ENCODE results near the gene POLR1E. TPM values are rescaled to one million over a fixed set of nuclear protein-coding genes. Genes with fewer than 3 reads are reported as not detected.

Gene POLR1E
- total and polyA plus RNA-seq, 10 of the 15 experiments (the other 5 are each of a cell fraction or from before 2014, with no cell fraction given): 13.7 to 71.3 (median 50.4) TPM

GRCh38 chr9:37452611-37453010 is 33.1 kb upstream of the POLR1E start (continued):
- TF ChIP-seq SPI1 (IDR thresholded peaks at IDR 0.05; ENCODE audit: borderline replicate concordance, insufficient read depth, low read depth, low read length) (no peak), CBX3 (IDR thresholded peaks at IDR 0.05; ENCODE audit: borderline replicate concordance, low read depth) (no peak), ZNF622 (IDR thresholded peaks at IDR 0.05) (no peak), TBL1XR1 (IDR thresholded peaks at IDR 0.05; ENCODE audit: low read depth, low read length) (no peak), SUPT20H (IDR thresholded peaks at IDR 0.05; ENCODE audit: borderline replicate concordance, control insufficient read depth, low read depth, low read length) (no peak), NR2F1 (conservative IDR thresholded peaks at IDR 0.05) (no peak), JUND (IDR thresholded peaks at IDR 0.05; ENCODE audit: low read depth, low read length) (no peak)

DNA sequence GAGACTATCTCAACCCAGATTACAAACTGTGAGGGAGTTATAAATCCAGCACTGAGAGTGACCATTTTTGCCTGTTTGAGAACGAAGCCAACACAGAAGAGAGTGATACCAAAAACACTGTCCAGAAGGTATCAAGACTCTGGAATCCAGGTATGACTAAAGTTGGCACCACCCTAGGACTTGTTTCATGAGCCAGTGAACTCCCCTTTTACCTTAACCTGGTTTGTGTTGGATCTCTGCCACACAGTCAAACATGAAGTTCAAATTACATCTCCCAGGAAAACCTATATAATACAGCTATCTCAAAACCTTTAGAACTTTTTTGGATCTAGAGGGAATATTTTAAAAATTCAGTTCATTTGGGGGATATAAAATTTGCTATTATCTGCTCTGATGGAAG is 31.9 kb upstream of the POLR1E start:
- WGBS (ENCODE audit: insufficient coverage, insufficient replicate concordance, low lambda C conversion rate, missing lambda C conversion rate): 50% methylated on average over 1 of the region's 1 CpG
- ChIA-PET POLR2A (interaction anchor here (1.1 kb wide), 1 partner anchor 10 kb away, joined by 3 read pairs; no protein-coding TSS in a partner anchor), RAD21 (ENCODE audit: unreplicated experiment) (interaction anchor here (3.2 kb wide), 1 partner anchor 10 kb away, joined by 8 read pairs; no protein-coding TSS in a partner anchor), SMC1A (ENCODE audit: uncharacterized antibody, unreplicated experiment) (interaction anchor here (6.5 kb wide), 1 partner anchor 10 kb away, joined by 33 read pairs; the partner anchor contains the start of gene ZBTB5), CTCF (interaction anchor here (0.8 kb wide), 1 partner anchor 14 kb away, joined by 3 read pairs; no protein-coding TSS in a partner anchor)
- intact Hi-C loops (cut with micrococcal nuclease; ENCODE audit: unreplicated experiment) (no loop called here), in situ Hi-C loops (cut with MboI) (no loop called here)
- Histone ChIP-seq H4K20me1 (ENCODE audit: control insufficient read depth, insufficient read depth) (no peaks in the 10 kb centered on the region), H3K36me3 (ENCODE audit: control insufficient read depth in 2 of 2, insufficient read depth in 2 of 2, low read length in 1 of 2) (peaks cover 0 to 7% of the 10 kb centered on the region in 2 experiments; a peak in 2 of 4 replicates), H3K27ac (ENCODE audit: control insufficient read depth, insufficient read depth) (no peak overlapping the region), H2AFZ (ENCODE audit: control insufficient read depth, low read depth, low read length) (no peak overlapping the region), H3K4me1 (ENCODE audit: control insufficient read depth, insufficient read depth, low read length) (peaks cover 13% of the 10 kb centered on the region), H3K27me3 (replicated peaks in 1 of 2; ENCODE audit: control insufficient read depth in 2 of 2, insufficient read depth in 2 of 2, low read length in 1 of 2) (no peaks in the 10 kb centered on the region), H3K4me3 (no peak overlapping the region), H3K9ac (ENCODE audit: control insufficient read depth, insufficient read depth, low read length) (no peak overlapping the region), H3K79me2 (ENCODE audit: control insufficient read depth, insufficient read depth, low read length) (peaks cover 67% of the 10 kb centered on the region), H3K9me3 (replicated peaks; ENCODE audit: control insufficient read depth, insufficient read depth, low read length) (no peaks in the 10 kb centered on the region; the same call in 2 of the 3 replicates), H3K4me2 (ENCODE audit: control insufficient read depth, insufficient read depth) (no peak overlapping the region)
- ATAC-seq: no peak
- FAIRE-seq: no peak
- BruUV-seq (replicated peaks): no TSS peak
- DNase-seq (ENCODE audit: low read depth, low spot score): no peak
- no peak for TF ChIP-seq MYB (IDR thresholded peaks at IDR 0.05; ENCODE audit: borderline replicate concordance, low read depth, low read length)
- TF ChIP-seq GATAD2B (conservative IDR thresholded peaks at IDR 0.05; ENCODE audit: low read depth): no peak
- TF ChIP-seq WRNIP1 (IDR thresholded peaks at IDR 0.05; ENCODE audit: borderline replicate concordance, low read depth, low read length): no peak
- no peak for TF ChIP-seq SUPT20H (IDR thresholded peaks at IDR 0.05; ENCODE audit: borderline replicate concordance, control insufficient read depth, low read depth, low read length)
- no peak for TF ChIP-seq RUNX3 (IDR thresholded peaks at IDR 0.05; ENCODE audit: low read length)
- TF ChIP-seq NRF1 (conservative IDR thresholded peaks at IDR 0.05; ENCODE audit: low read depth, low read length): no peak
- TF ChIP-seq, protein P1, sequence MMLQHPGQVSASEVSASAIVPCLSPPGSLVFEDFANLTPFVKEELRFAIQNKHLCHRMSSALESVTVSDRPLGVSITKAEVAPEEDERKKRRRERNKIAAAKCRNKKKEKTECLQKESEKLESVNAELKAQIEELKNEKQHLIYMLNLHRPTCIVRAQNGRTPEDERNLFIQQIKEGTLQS (IDR thresholded peaks at IDR 0.05; ENCODE audit: borderline replicate concordance, extremely low read depth, low read depth, low read length): no peak
- TF ChIP-seq EGR1 (IDR thresholded peaks at IDR 0.05; ENCODE audit: borderline replicate concordance in 1 of 2, low read depth in 2 of 2, low read length in 2 of 2): no peak
- no peak for TF ChIP-seq NFIC (IDR thresholded peaks at IDR 0.05; ENCODE audit: low read depth, low read length)

Data from GM12878 (cell line).